CD4-positive, alpha-beta T cell treated with Interleukin-17A for 4 hours (primary cell): Measurements from ENCODE around the gene TRDN.
"Not testable (repeated sequence)": the region's sequence is repeated elsewhere in the genome, so short reads cannot be mapped to it uniquely, and the experiment has no call there.

Experiments used
- DNase-seq: peaks from one replicate; pipeline ENCODE4 v3.0.0-alpha.2; 2020; ENCODE audit warnings: mixed read lengths

TRDN gene

GRCh38 chr6:123497025-123497424 is 139.7 kb downstream of the TRDN start:
- no peak for DNase-seq

- DNase-seq = no peak
These were observed 147.2 kb downstream of the TRDN start for GRCh38 chr6:123489589-123489988.

GRCh38 chr6:123480986-123481385 is 155.8 kb downstream of the TRDN start:
- DNase-seq = no peak

- not testable (repeated sequence) for DNase-seq
These were observed 164.6 kb downstream of the TRDN start for GRCh38 chr6:123472025-123472702.

GRCh38 chr6:123467392-123467791 is 169.4 kb downstream of the TRDN start:
- DNase-seq = no peak

- no peak for DNase-seq
These were observed 174.6 kb downstream of the TRDN start for GRCh38 chr6:123462152-123462551.

GRCh38 chr6:123458218-123458617 is 178.5 kb downstream of the TRDN start:
- DNase-seq = no peak

- no peak for DNase-seq
These were observed 179.9 kb downstream of the TRDN start for GRCh38 chr6:123456836-123457235.

- DNase-seq = no peak
These were observed 182.3 kb downstream of the TRDN start for GRCh38 chr6:123454448-123454847.

GRCh38 chr6:123453071-123453470 is 183.7 kb downstream of the TRDN start:
- not testable (repeated sequence) for DNase-seq

GRCh38 chr6:123448306-123448884 is 188.4 kb downstream of the TRDN start:
- DNase-seq = no peak

- DNase-seq = no peak
These were observed 189.3 kb downstream of the TRDN start for GRCh38 chr6:123447315-123447937.

GRCh38 chr6:123439371-123439770 is 197.4 kb downstream of the TRDN start:
- no peak for DNase-seq

- DNase-seq = no peak
These were observed 202.6 kb downstream of the TRDN start for GRCh38 chr6:123434186-123434585.

GRCh38 chr6:123430970-123431369 is 205.8 kb downstream of the TRDN start:
- no peak for DNase-seq

- no peak for DNase-seq
These were observed 209.7 kb downstream of the TRDN start for GRCh38 chr6:123427008-123427407.

GRCh38 chr6:123423130-123423529 is 213.6 kb downstream of the TRDN start:
- no peak for DNase-seq

- no peak for DNase-seq
These were observed 216.2 kb downstream of the TRDN start for GRCh38 chr6:123420512-123420911.

- no peak for DNase-seq
These were observed 218.7 kb downstream of the TRDN start for GRCh38 chr6:123418071-123418470.

GRCh38 chr6:123417535-123417934 is 219.2 kb downstream of the TRDN start:
- no peak for DNase-seq

- peak; percentile 9 for DNase-seq
These were observed 220.8 kb downstream of the TRDN start for GRCh38 chr6:123415844-123416468.

- DNase-seq = no peak
These were observed 231.8 kb downstream of the TRDN start for GRCh38 chr6:123404975-123405374.

GRCh38 chr6:123402052-123402451 is 234.7 kb downstream of the TRDN start:
- no peak for DNase-seq

GRCh38 chr6:123398072-123398471 is 238.7 kb downstream of the TRDN start:
- no peak for DNase-seq
